Endothelial cell of umbilical vein (primary cell): Measurements from ENCODE around the gene LAMTOR2. TPM values are rescaled to one million over a fixed set of nuclear protein-coding genes. Genes with fewer than 3 reads are reported as not detected.

Experiments
- BruUV-seq: library from RNA; stranded (reverse); fragments of 400-500 nt; replicated peaks from 2 replicates; lab custom pipeline; 2021; lab: Mats Ljungman, UMichigan
- CTCF ChIA-PET: fragments of 300-600, 350-600 bp; sonication (Branson Sonifier 250); formaldehyde crosslinking; loops from one replicate; lab custom pipeline; 2021; ENCODE audit warnings: antibody characterized with exemption, inconsistent platforms; lab: Charles Lee
- POLR2A ChIA-PET: fragments of 300-600, 350-600 bp; sonication (Branson Sonifier 250); formaldehyde crosslinking; loops from one replicate; lab custom pipeline; 2021; ENCODE audit warnings: antibody characterized with exemption, inconsistent platforms; lab: Charles Lee
- DNase-seq: peaks from one replicate; pipeline ENCODE4 v3.0.0-alpha.2; 2011; ENCODE audit warnings: low read depth, low spot score
- FAIRE-seq: peaks from 2 replicates; lab custom pipeline; 2011; peaks lifted over from hg19 to GRCh38; lab: Jason Lieb, UNC
- H2AFZ ChIP-seq: 2 replicates; pipeline ENCODE4 v1.6.0; 2012; ENCODE audit warnings: low read depth, low read length, control low read depth, inconsistent platforms
- H3K27ac ChIP-seq: 2 replicates; pipeline ENCODE4 v1.5.1; 2011; ENCODE audit warnings: low read depth, mild to moderate bottlenecking, control low read depth, low read length, moderate library complexity; ENCODE audit not compliant: insufficient read depth
- H3K27me3 ChIP-seq, 2 experiments: 2 replicates each; pipeline versions ENCODE4 v1.6.0 to v1.6.1; 2011; ENCODE audit warnings: low read length in 2 of 2, mixed read lengths in 1 of 2; ENCODE audit not compliant: control insufficient read depth in 2 of 2, insufficient read depth in 2 of 2
- H3K36me3 ChIP-seq, 2 experiments: 2 replicates in 1 of 2; 3 replicates in 1 of 2; pipeline ENCODE4 v1.5.1; 2011; ENCODE audit warnings: low read length in 2 of 2, mild to moderate bottlenecking in 1 of 2, moderate library complexity in 1 of 2; ENCODE audit not compliant: control insufficient read depth in 2 of 2, insufficient read depth in 2 of 2; ENCODE audit errors: extremely low read depth in 1 of 2
- H3K4me1 ChIP-seq: 3 replicates; pipeline ENCODE4 v1.5.1; 2011; ENCODE audit warnings: mild to moderate bottlenecking, low read length; ENCODE audit not compliant: control insufficient read depth, insufficient read depth; ENCODE audit errors: extremely low read depth
- H3K4me2 ChIP-seq: 2 replicates; pipeline ENCODE4 v1.6.1; 2011; ENCODE audit warnings: low read length, control low read depth, mixed read lengths; ENCODE audit not compliant: insufficient read depth
- H3K4me3 ChIP-seq, 3 experiments: fragments of 200-600 bp in 1 of 3; sonication (generic), shearing (Covaris generic) in 1 of 3; replicated peaks in 1 of 3; 2 replicates each; pipeline ENCODE4 v1.5.1; 2011 to 2016; ENCODE audit warnings: control low read depth in 3 of 3, low read length in 3 of 3, mild to moderate bottlenecking in 2 of 3, inconsistent platforms in 1 of 3, low read depth in 1 of 3, moderate library complexity in 1 of 3; ENCODE audit not compliant: insufficient read depth in 1 of 3
- H3K79me2 ChIP-seq: 2 replicates; pipeline ENCODE4 v1.6.0; 2012; ENCODE audit warnings: low read length, inconsistent platforms; ENCODE audit not compliant: control insufficient read depth, insufficient read depth
- H3K9ac ChIP-seq: replicated peaks from 2 replicates; pipeline ENCODE3; 2011; ENCODE audit warnings: low read length, control low read depth; ENCODE audit not compliant: insufficient read depth; ENCODE audit errors: extremely low read depth
- H3K9me1 ChIP-seq: replicated peaks from 3 replicates; pipeline ENCODE4 v1.6.0; 2011; ENCODE audit warnings: mild to moderate bottlenecking, low read length; ENCODE audit not compliant: control insufficient read depth, insufficient read depth; ENCODE audit errors: extremely low read depth
- H3K9me3 ChIP-seq: replicated peaks from 2 replicates; pipeline ENCODE4 v1.5.1; 2012; ENCODE audit warnings: low read length, inconsistent platforms; ENCODE audit not compliant: control insufficient read depth, insufficient read depth
- H4K20me1 ChIP-seq: replicated peaks from 2 replicates; pipeline ENCODE3; 2011; ENCODE audit warnings: mild to moderate bottlenecking, low read length; ENCODE audit not compliant: control insufficient read depth, insufficient read depth; ENCODE audit errors: extremely low read depth
- CTCF ChIP-seq, 2 donors: IDR thresholded peaks; 1 replicate in 1 of 2; 2 replicates in 1 of 2; pipeline ENCODE4 v1.5.1; 2011; ENCODE audit warnings: low read length in 2 of 2, mild to moderate bottlenecking in 2 of 2, moderate library complexity in 2 of 2, control low read depth in 1 of 2, inconsistent platforms in 1 of 2, low read depth in 1 of 2; ENCODE audit not compliant: insufficient read depth in 1 of 2; ENCODE audit errors: extremely low read depth in 1 of 2
- EZH2 ChIP-seq: IDR thresholded peaks from 2 replicates; pipeline ENCODE4 v1.6.1; 2012; ENCODE audit warnings: borderline replicate concordance, low read depth, mild to moderate bottlenecking, moderate library complexity, low read length, inconsistent platforms; ENCODE audit not compliant: severe bottlenecking
- FOS ChIP-seq: IDR thresholded peaks from 2 replicates; pipeline ENCODE4 v1.6.1; 2011; ENCODE audit warnings: mild to moderate bottlenecking, low read length, moderate library complexity, borderline replicate concordance; ENCODE audit not compliant: insufficient read depth
- GATA2 ChIP-seq: IDR thresholded peaks from 2 replicates; pipeline ENCODE4 v1.7.0; 2011; ENCODE audit warnings: low read depth, mild to moderate bottlenecking, moderate library complexity, mixed read lengths, low read length; ENCODE audit not compliant: insufficient read length, insufficient read depth
- JUN ChIP-seq: IDR thresholded peaks from 2 replicates; pipeline ENCODE4 v1.6.1; 2011; ENCODE audit warnings: borderline replicate concordance, low read depth; ENCODE audit not compliant: insufficient read length, insufficient read depth
- MAX ChIP-seq: IDR thresholded peaks from 2 replicates; pipeline ENCODE4 v1.6.1; 2011; ENCODE audit not compliant: insufficient read depth, insufficient read length
- MYC ChIP-seq: IDR thresholded peaks from one replicate; pipeline ENCODE4 v1.6.1; 2011; ENCODE audit warnings: mild to moderate bottlenecking, low read depth, low read length
- POLR2A ChIP-seq: IDR thresholded peaks from 2 replicates; pipeline ENCODE4 v1.6.1; 2012; ENCODE audit warnings: low read depth, mild to moderate bottlenecking, control low read depth, low read length
- POLR2AphosphoS5 ChIP-seq: IDR thresholded peaks from 2 replicates; pipeline ENCODE4 v1.6.1; 2012; ENCODE audit warnings: low read depth, mild to moderate bottlenecking, control low read depth, low read length, moderate library complexity; ENCODE audit not compliant: insufficient read depth
- dilution Hi-C: fragments of 300-500 bp; cut with MboI; formaldehyde crosslinking; loops from one replicate; pipeline ENCODE4 v1.15.0; 2019; ENCODE audit warnings: low sequenced_read_pairs; ENCODE audit not compliant: extremely low pct_ligation_motif_present
- intact Hi-C: fragments of 100-400 bp; cut with micrococcal nuclease; formaldehyde crosslinking; loops from one replicate; pipeline ENCODE4 v1.10.0; 2022
- polyA plus RNA-seq, 4 experiments: library from polyadenylated mRNA; depleted of rRNA in 3 of 4; stranded (reverse) in 3 of 4; unstranded in 1 of 4; fragments of >200 nt; gene quantifications; 2 replicates each; pipeline versions ENCODE4 v1.2.1 to v1.2.3, GENCODE V29; 2011 to 2012; ENCODE audit warnings: missing spikeins in 1 of 4
- total RNA-seq: library from RNA; stranded (reverse); gene quantifications from 2 replicates; pipeline ENCODE4 v1.2.3, GENCODE V29; 2021

LAMTOR2 gene
- total and polyA plus RNA-seq, 2 donors (not counting 3 experiments of a cell fraction or from before 2014, with no cell fraction given), result 77.7 to 136 TPM

GRCh38 chr1:156076609-156077429 is 22.2 kb downstream of the LAMTOR2 start:
- TF ChIP-seq EZH2 (no peak), MYC (no peak), CTCF (IDR thresholded peaks at IDR 0.05; ENCODE audit: extremely low read depth in 1 of 2, insufficient read depth in 1 of 2, low read depth in 1 of 2, low read length in 2 of 2) (no peak), MAX (no peak), POLR2AphosphoS5 (no peak), FOS (no peak), GATA2 (no peak), JUN (no peak), POLR2A (no peak)
- H3K79me2 ChIP-seq, result peaks cover 45% of the 10 kb centered on the region
- H3K9me3 ChIP-seq, result no peaks in the 10 kb centered on the region
- ChIA-PET POLR2A (no interaction called here), CTCF (no interaction called here)
- H3K9ac ChIP-seq, result no peak overlapping the region
- peaks cover 14% of the 10 kb centered on the region for H3K4me1 ChIP-seq
- H3K4me2 ChIP-seq, result peak overlapping the region; percentile 28
- DNase-seq, result no peak
- no peaks in the 10 kb centered on the region for H4K20me1 ChIP-seq
- H3K27me3 ChIP-seq, result no peaks in the 10 kb centered on the region
- no peak overlapping the region for H2AFZ ChIP-seq
- intact Hi-C loops, result no loop called here
- no peak overlapping the region for H3K4me3 ChIP-seq
- H3K36me3 ChIP-seq, result peaks cover 8 to 37% of the 10 kb centered on the region in 2 experiments
- no peak overlapping the region for H3K27ac ChIP-seq
- no TSS peak for BruUV-seq
- no peak for FAIRE-seq
- no peaks in the 10 kb centered on the region for H3K9me1 ChIP-seq
- dilution Hi-C loops, result no loop called here
